SK-N-SH (cell line): ENCODE data around the gene MAPK4. TPM values are rescaled to one million over a fixed set of nuclear protein-coding genes. Genes with fewer than 3 reads are reported as not detected.

Experiments
- CTCF ChIA-PET: fragments of 300-600, 350-600 bp; formaldehyde crosslinking; extraction: SDS; loops from one replicate; lab custom pipeline; 2021; lab: Yijun Ruan, JAX
- POLR2A ChIA-PET: fragments of 350-600 bp; sonication (Branson Sonifier 250); formaldehyde crosslinking; extraction: SDS; loops from one replicate; lab custom pipeline; 2020; ENCODE audit warnings: antibody characterized with exemption, inconsistent platforms; lab: Yijun Ruan, JAX
- DNase-seq: peaks from one replicate; pipeline ENCODE4 v3.0.0; 2012
- H2AFZ ChIP-seq: fragments of 200-600 bp; sonication (generic); 2 replicates; pipeline ENCODE4 v1.8.1; 2016; ENCODE audit warnings: antibody characterized with exemption, mild to moderate bottlenecking, low read depth
- H3F3A ChIP-seq: fragments of 200-600 bp; sonication (generic); replicated peaks from 2 replicates; pipeline ENCODE3; 2016; ENCODE audit warnings: antibody characterized with exemption, mild to moderate bottlenecking; ENCODE audit not compliant: insufficient read depth
- H3K27ac ChIP-seq, 2 experiments: fragments of 200-500 bp in 1 of 2; fragments of 200-600 bp in 1 of 2; sonication (Bioruptor generic) in 1 of 2; sonication (generic), shearing (Covaris generic) in 1 of 2; 2 replicates each; pipeline versions ENCODE4 v1.5.1 to v1.6.1; 2014 to 2016; ENCODE audit warnings: low read depth in 2 of 2, inconsistent platforms in 1 of 2, low read length in 1 of 2, mild to moderate bottlenecking in 1 of 2, mixed read lengths in 1 of 2
- H3K27me3 ChIP-seq: fragments of 200-600 bp; sonication (generic), shearing (Covaris generic); 2 replicates; pipeline ENCODE4 v1.6.1; 2016; ENCODE audit warnings: mixed run types; ENCODE audit not compliant: insufficient read depth
- H3K36me3 ChIP-seq, 2 experiments: fragments of 200-500 bp in 1 of 2; fragments of 200-600 bp in 1 of 2; sonication (Bioruptor generic) in 1 of 2; sonication (generic) in 1 of 2; replicated peaks in 1 of 2; 2 replicates each; pipeline versions ENCODE3 to v1.5.1; 2014 to 2016; ENCODE audit warnings: low read length in 1 of 2, mild to moderate bottlenecking in 1 of 2; ENCODE audit not compliant: insufficient read depth in 2 of 2, control insufficient read depth in 1 of 2
- H3K4me1 ChIP-seq, 2 experiments: fragments of 200-500 bp in 1 of 2; fragments of 200-600 bp in 1 of 2; sonication (Bioruptor generic) in 1 of 2; sonication (generic), shearing (Covaris generic) in 1 of 2; 2 replicates each; pipeline versions ENCODE4 v1.5.1 to v1.6.1; 2014 to 2016; ENCODE audit warnings: low read depth in 1 of 2, low read length in 1 of 2, mixed run types in 1 of 2; ENCODE audit not compliant: insufficient read depth in 2 of 2, control insufficient read depth in 1 of 2
- H3K4me2 ChIP-seq: fragments of 200-600 bp; sonication (generic), shearing (Covaris generic); 2 replicates; pipeline ENCODE4 v1.6.1; 2017; ENCODE audit warnings: mixed run types
- H3K4me3 ChIP-seq, 2 experiments: fragments of 200-500 bp in 1 of 2; fragments of 200-600 bp in 1 of 2; sonication (Bioruptor generic) in 1 of 2; sonication (generic), shearing (Covaris generic) in 1 of 2; 2 replicates each; pipeline versions ENCODE4 v1.5.1 to v1.8.1; 2014 to 2016; ENCODE audit warnings: low read depth in 2 of 2, inconsistent platforms in 1 of 2, low read length in 1 of 2, mild to moderate bottlenecking in 1 of 2, mixed read lengths in 1 of 2, moderate library complexity in 1 of 2
- H3K79me2 ChIP-seq: fragments of 200-600 bp; sonication (generic); 2 replicates; pipeline ENCODE4 v1.8.1; 2017; ENCODE audit warnings: mild to moderate bottlenecking; ENCODE audit not compliant: insufficient read depth
- H3K9ac ChIP-seq: fragments of 200-600 bp; sonication (generic); 2 replicates; pipeline ENCODE4 v1.6.1; 2017; ENCODE audit warnings: mixed run types
- H3K9me2 ChIP-seq: fragments of 200-600 bp; sonication (generic); 2 replicates; pipeline ENCODE4 v1.6.1; 2017; ENCODE audit warnings: mixed run types
- H3K9me3 ChIP-seq: fragments of 200-600 bp; sonication (generic); 2 replicates; pipeline ENCODE4 v1.6.1; 2017; ENCODE audit warnings: mixed run types, mild to moderate bottlenecking, moderate library complexity
- H4K20me1 ChIP-seq: fragments of 200-600 bp; sonication (generic); 2 replicates; pipeline ENCODE4 v1.6.1; 2017; ENCODE audit warnings: mild to moderate bottlenecking, mixed run types; ENCODE audit not compliant: insufficient read depth
- ELF1 ChIP-seq: IDR thresholded peaks from 2 replicates; pipeline ENCODE4 v1.4.0; 2012
- EZH2phosphoT487 ChIP-seq: fragments of 200-600 bp; sonication (generic); IDR thresholded peaks from 2 replicates; pipeline ENCODE4 v1.6.1; 2017; ENCODE audit warnings: low read depth, mixed run types, mild to moderate bottlenecking, antibody characterized with exemption, moderate library complexity, borderline replicate concordance
- FOSL2 ChIP-seq: IDR thresholded peaks from 2 replicates; pipeline ENCODE4 v1.4.0; 2012; ENCODE audit warnings: low read depth, mild to moderate bottlenecking, moderate library complexity, borderline replicate concordance
- GATA2 ChIP-seq: sonication (generic); formaldehyde crosslinking; IDR thresholded peaks from 2 replicates; pipeline ENCODE4 v1.5.0; 2020; ENCODE audit warnings: mild to moderate bottlenecking, missing genetic modification reagents
- IRF3 ChIP-seq: fragments of 150-350 bp; IDR thresholded peaks from 2 replicates; pipeline ENCODE4 v1.6.1; 2016; ENCODE audit warnings: mild to moderate bottlenecking, low read depth, low read length
- MEF2A ChIP-seq: IDR thresholded peaks from 2 replicates; pipeline ENCODE4 v1.4.0; 2012; ENCODE audit warnings: low read depth, borderline replicate concordance
- NFIC ChIP-seq: IDR thresholded peaks from 2 replicates; pipeline ENCODE4 v1.4.0; 2012; ENCODE audit warnings: borderline replicate concordance
- NRF1 ChIP-seq: IDR thresholded peaks from 2 replicates; pipeline ENCODE4 v1.6.1; 2012; ENCODE audit warnings: low read depth, mild to moderate bottlenecking, low read length
- PBX3 ChIP-seq: IDR thresholded peaks from 2 replicates; pipeline ENCODE4; 2012
- POLR2AphosphoS5 ChIP-seq: IDR thresholded peaks from 2 replicates; pipeline ENCODE4 v1.6.1; 2012; ENCODE audit warnings: low read depth, low read length
- RAD21 ChIP-seq: IDR thresholded peaks from 2 replicates; pipeline ENCODE4 v1.6.1; 2012; ENCODE audit warnings: mild to moderate bottlenecking, low read length
- RCOR1 ChIP-seq: fragments of 150-350 bp; IDR thresholded peaks from 2 replicates; pipeline ENCODE4 v1.6.1; 2017; ENCODE audit warnings: antibody characterized with exemption, low read length
- REST ChIP-seq: IDR thresholded peaks from 2 replicates; pipeline ENCODE4 v1.6.1; 2012; ENCODE audit warnings: mild to moderate bottlenecking, low read depth, low read length, moderate library complexity
- SIN3A ChIP-seq: IDR thresholded peaks from 2 replicates; pipeline ENCODE4 v1.6.1; 2012; ENCODE audit warnings: low read depth, mild to moderate bottlenecking, low read length, moderate library complexity, borderline replicate concordance
- SMC3 ChIP-seq: IDR thresholded peaks from 2 replicates; pipeline ENCODE4 v1.6.1; 2012; ENCODE audit warnings: low read depth, low read length, improper control_type of control experiment
- YY1 ChIP-seq: IDR thresholded peaks from 2 replicates; pipeline ENCODE4 v1.4.0; 2012; ENCODE audit warnings: low read depth, mild to moderate bottlenecking
- WGBS: methylation state at CpG from one replicate; pipeline ENCODE4 v1.1.6; 2017; ENCODE audit warnings: low lambda C conversion rate; 5-methylcytosine and 5-hydroxymethylcytosine counted together
- polyA plus RNA-seq, 3 experiments: library from polyadenylated mRNA; depleted of rRNA; stranded (reverse); fragments of >200 nt; gene quantifications; 2 replicates each; pipeline ENCODE4 v1.2.3, GENCODE V29; 2012

MAPK4 gene
- polyA plus RNA-seq, 1 of the 3 experiments (the other 2 are of a cell fraction): 0.02 TPM

GRCh38 chr18:50729376-50729775 lies 169.5 kb downstream of the MAPK4 start (continued):
- TF ChIP-seq NRF1 (no peak), GATA2 (CRISPR knock-in tag) (no peak)

GRCh38 chr18:50729986-50730385 lies 170.1 kb downstream of the MAPK4 start:
- DNase-seq: no peak
- no peaks in the 10 kb centered on the region for H3K36me3 ChIP-seq
- no peak overlapping the region for H3K27ac ChIP-seq
- TF ChIP-seq IRF3 (no peak), POLR2AphosphoS5 (no peak), NFIC (no peak), YY1 (no peak), MEF2A (no peak), ELF1 (no peak), FOSL2 (no peak), GATA2 (CRISPR knock-in tag) (no peak), RCOR1 (no peak), SMC3 (no peak), SIN3A (no peak), PBX3 (no peak), REST (no peak), EZH2phosphoT487 (no peak), RAD21 (no peak)
- H3K9me3 ChIP-seq: no peaks in the 10 kb centered on the region
- no peak overlapping the region for H3K4me3 ChIP-seq
- no peak overlapping the region for H3K9ac ChIP-seq
- H3K27me3 ChIP-seq: no peaks in the 10 kb centered on the region
- H3F3A ChIP-seq: no peaks in the 10 kb centered on the region
- H3K4me1 ChIP-seq: peaks cover 0 to 23% of the 10 kb centered on the region in 2 experiments; a peak in 1 of 4 replicates
- H3K79me2 ChIP-seq: no peaks in the 10 kb centered on the region
- CTCF ChIA-PET: no interaction called here
- POLR2A ChIA-PET: no interaction called here
- 29% methylated on average over 8 of the region's 9 CpGs for WGBS
- no peak overlapping the region for H2AFZ ChIP-seq
- H3K4me2 ChIP-seq: no peak overlapping the region
- no peaks in the 10 kb centered on the region for H3K9me2 ChIP-seq
- no peaks in the 10 kb centered on the region for H4K20me1 ChIP-seq
